ENCODE data around the gene CPO. TPM values are rescaled to one million over a fixed set of nuclear protein-coding genes. Genes with fewer than 3 reads are reported as not detected.

Gene CPO
- 1 to 10 TPM in 1 of 2 donors, not detected in 1; 2.5 TPM for total RNA-seq

DNA sequence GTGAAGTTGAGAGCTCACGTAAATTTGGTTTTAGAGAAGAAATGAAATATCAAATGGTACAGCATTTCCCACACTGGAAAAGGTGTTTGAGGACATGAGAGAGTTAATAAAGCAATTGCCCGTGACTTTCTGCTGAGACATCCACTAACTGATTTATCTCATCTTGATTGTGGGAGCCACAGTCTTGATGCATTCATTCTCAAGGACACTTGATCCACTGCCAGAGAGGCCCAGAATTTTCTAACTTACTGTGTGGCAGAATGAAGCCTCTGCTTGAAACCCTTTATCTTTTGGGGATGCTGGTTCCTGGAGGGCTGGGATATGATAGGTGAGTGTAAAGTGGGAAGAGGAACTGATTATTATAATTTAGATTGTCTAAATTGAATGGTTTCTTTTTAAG, at the start of gene CPO:
CPO (plus strand) TSS at position 179 of the 400 bp plus-strand sequence; CDS start at position 261, 82 bp downstream.
- no peak for DNase-seq (ENCODE audit: low spot score)
- Histone ChIP-seq H3K4me1 (replicated peaks) (no peaks in the 10 kb centered on the region), H3K27me3 (replicated peaks; ENCODE audit: insufficient read depth) (no peaks in the 10 kb centered on the region), H3K4me3 (no peak within 1 kb of the TSS), H3K36me3 (no peaks in the 10 kb centered on the region), H3K9me3 (no peaks in the 10 kb centered on the region), H3K27ac (no peak within 1 kb of the TSS)
- 72% methylated on average over 2 of the region's 2 CpGs for WGBS
- intact Hi-C loops (cut with DNase I) = no loop called here
- TF ChIP-seq POLR2A (IDR thresholded peaks at IDR 0.05) = no peak
- TF ChIP-seq CTCF (IDR thresholded peaks at IDR 0.05) = no peak
- TF ChIP-seq POLR2AphosphoS5 (IDR thresholded peaks at IDR 0.05) = no peak

GRCh38 chr2:206890179-206890578, 49.1 kb upstream of the CPO start:
- Histone ChIP-seq H3K36me3 (no peaks in the 10 kb centered on the region), H3K9me3 (no peaks in the 10 kb centered on the region), H3K4me3 (no peak overlapping the region), H3K27me3 (replicated peaks; ENCODE audit: insufficient read depth) (no peaks in the 10 kb centered on the region), H3K27ac (no peak overlapping the region), H3K4me1 (replicated peaks) (no peaks in the 10 kb centered on the region)
- no peak for TF ChIP-seq POLR2AphosphoS5 (IDR thresholded peaks at IDR 0.05)
- TF ChIP-seq POLR2A (IDR thresholded peaks at IDR 0.05) = no peak
- TF ChIP-seq CTCF (IDR thresholded peaks at IDR 0.05) = no peak
- DNase-seq (ENCODE audit: low spot score) = no peak
- intact Hi-C loops (cut with DNase I) = no loop called here
- 81% methylated on average over 2 of the region's 2 CpGs for WGBS

DNA sequence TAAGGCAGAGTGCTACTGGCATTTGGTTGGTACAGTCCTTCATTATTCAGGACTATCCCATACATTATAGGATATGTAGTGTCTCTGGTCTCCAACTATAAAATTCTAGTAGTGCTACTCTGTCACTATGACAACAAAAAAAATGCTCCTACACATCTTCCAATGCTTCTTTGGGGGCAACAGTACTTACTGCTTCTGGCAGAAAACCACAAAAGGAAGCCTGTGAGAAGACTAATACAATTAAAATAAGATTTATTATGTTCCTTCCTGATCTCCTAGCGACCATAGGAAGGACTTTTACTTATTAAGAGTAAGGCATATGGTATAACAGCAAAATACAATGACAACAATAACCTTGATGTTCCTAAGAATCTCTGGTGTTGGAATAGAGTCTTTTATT, 48.4 kb upstream of the CPO start:
- H3K9me3 ChIP-seq = no peaks in the 10 kb centered on the region
- intact Hi-C loops (cut with DNase I) = no loop called here
- H3K4me1 ChIP-seq (replicated peaks) = no peaks in the 10 kb centered on the region
- 33% methylated on average over 1 of the region's 1 CpG for WGBS
- H3K36me3 ChIP-seq = no peaks in the 10 kb centered on the region
- TF ChIP-seq POLR2AphosphoS5 (IDR thresholded peaks at IDR 0.05) (no peak), CTCF (IDR thresholded peaks at IDR 0.05) (no peak), POLR2A (IDR thresholded peaks at IDR 0.05) (no peak)
- no peaks in the 10 kb centered on the region for H3K27me3 ChIP-seq (replicated peaks; ENCODE audit: insufficient read depth)
- no peak overlapping the region for H3K27ac ChIP-seq
- DNase-seq (ENCODE audit: low spot score) = no peak
- no peak overlapping the region for H3K4me3 ChIP-seq

GRCh38 chr2:206915121-206915520, 24.2 kb upstream of the CPO start:
- intact Hi-C loops (cut with DNase I) = no loop called here
- TF ChIP-seq POLR2A (IDR thresholded peaks at IDR 0.05) (no peak), CTCF (IDR thresholded peaks at IDR 0.05) (no peak), POLR2AphosphoS5 (IDR thresholded peaks at IDR 0.05) (no peak)
- Histone ChIP-seq H3K9me3 (no peaks in the 10 kb centered on the region), H3K27me3 (replicated peaks; ENCODE audit: insufficient read depth) (no peaks in the 10 kb centered on the region), H3K36me3 (no peaks in the 10 kb centered on the region), H3K4me1 (replicated peaks) (no peaks in the 10 kb centered on the region), H3K27ac (no peak overlapping the region), H3K4me3 (no peak overlapping the region)
- 31% methylated on average over 1 of the region's 1 CpG for WGBS
- DNase-seq (ENCODE audit: low spot score) = no peak

DNA sequence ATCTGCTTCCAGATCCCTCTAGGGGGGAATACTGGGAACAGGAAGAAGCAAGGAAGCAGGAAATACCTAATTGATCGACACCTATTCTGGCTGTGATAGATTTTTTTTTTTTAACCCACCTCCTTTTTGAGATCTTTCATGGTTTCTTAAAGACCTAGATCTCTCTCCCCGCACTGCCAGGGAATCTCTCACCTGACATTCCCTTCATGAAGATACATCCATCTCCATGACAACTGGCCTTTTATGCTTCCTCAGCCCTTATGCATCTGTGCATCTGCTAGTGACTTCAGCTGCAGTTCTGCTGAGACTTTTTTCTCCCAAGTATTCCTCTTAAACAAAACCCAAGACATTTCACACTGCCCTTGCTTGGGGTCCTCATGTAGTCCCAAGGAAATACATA, 21.1 kb upstream of the CPO start:
- Histone ChIP-seq H3K36me3 (no peaks in the 10 kb centered on the region), H3K4me3 (no peak overlapping the region), H3K9me3 (no peaks in the 10 kb centered on the region), H3K27ac (no peak overlapping the region), H3K4me1 (replicated peaks) (no peaks in the 10 kb centered on the region), H3K27me3 (replicated peaks; ENCODE audit: insufficient read depth) (no peaks in the 10 kb centered on the region)
- no peak for TF ChIP-seq POLR2A (IDR thresholded peaks at IDR 0.05)
- TF ChIP-seq POLR2AphosphoS5 (IDR thresholded peaks at IDR 0.05) = no peak
- TF ChIP-seq CTCF (IDR thresholded peaks at IDR 0.05) = no peak
- WGBS = 36% methylated on average over 2 of the region's 2 CpGs
- intact Hi-C loops (cut with DNase I) = no loop called here
- no peak for DNase-seq (ENCODE audit: low spot score)

Data from prostate gland (tissue), 2 donors.